ENCODE measurements around the gene CCDC124.

CCDC124 gene

GRCh38 chr19:17967257-17968051, 34.6 kb downstream of the CCDC124 start:
- no peaks in the 10 kb centered on the region for H3K9me3 ChIP-seq (ENCODE audit: insufficient read depth, low read depth, low read length)
- H4K20me1 ChIP-seq (ENCODE audit: insufficient read depth, low read length, poor library complexity, severe bottlenecking) = no peaks in the 10 kb centered on the region
- no peaks in the 10 kb centered on the region for H3K79me2 ChIP-seq (ENCODE audit: insufficient read depth, low read length)
- TF ChIP-seq, protein P1, sequence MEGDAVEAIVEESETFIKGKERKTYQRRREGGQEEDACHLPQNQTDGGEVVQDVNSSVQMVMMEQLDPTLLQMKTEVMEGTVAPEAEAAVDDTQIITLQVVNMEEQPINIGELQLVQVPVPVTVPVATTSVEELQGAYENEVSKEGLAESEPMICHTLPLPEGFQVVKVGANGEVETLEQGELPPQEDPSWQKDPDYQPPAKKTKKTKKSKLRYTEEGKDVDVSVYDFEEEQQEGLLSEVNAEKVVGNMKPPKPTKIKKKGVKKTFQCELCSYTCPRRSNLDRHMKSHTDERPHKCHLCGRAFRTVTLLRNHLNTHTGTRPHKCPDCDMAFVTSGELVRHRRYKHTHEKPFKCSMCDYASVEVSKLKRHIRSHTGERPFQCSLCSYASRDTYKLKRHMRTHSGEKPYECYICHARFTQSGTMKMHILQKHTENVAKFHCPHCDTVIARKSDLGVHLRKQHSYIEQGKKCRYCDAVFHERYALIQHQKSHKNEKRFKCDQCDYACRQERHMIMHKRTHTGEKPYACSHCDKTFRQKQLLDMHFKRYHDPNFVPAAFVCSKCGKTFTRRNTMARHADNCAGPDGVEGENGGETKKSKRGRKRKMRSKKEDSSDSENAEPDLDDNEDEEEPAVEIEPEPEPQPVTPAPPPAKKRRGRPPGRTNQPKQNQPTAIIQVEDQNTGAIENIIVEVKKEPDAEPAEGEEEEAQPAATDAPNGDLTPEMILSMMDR (conservative IDR thresholded peaks at IDR 0.05; ENCODE audit: low read length) = no peak
- no peak for TF ChIP-seq EZH2phosphoT487 (IDR thresholded peaks at IDR 0.05; ENCODE audit: borderline replicate concordance)
- no peak overlapping the region for H3K4me2 ChIP-seq (ENCODE audit: low read depth, low read length, poor library complexity, severe bottlenecking)
- no peaks in the 10 kb centered on the region for H3K27me3 ChIP-seq (ENCODE audit: insufficient read depth, low read length, poor library complexity, severe bottlenecking)
- no peak overlapping the region for H3K9ac ChIP-seq (ENCODE audit: low read depth, low read length, poor library complexity, severe bottlenecking)
- no peaks in the 10 kb centered on the region for H3F3A ChIP-seq (ENCODE audit: low read depth)
- no peak overlapping the region for H3K4me3 ChIP-seq (ENCODE audit: low read length, poor library complexity, severe bottlenecking)
- no peak overlapping the region for H2AFZ ChIP-seq (ENCODE audit: low read length)
- no peaks in the 10 kb centered on the region for H3K36me3 ChIP-seq (ENCODE audit: insufficient read depth, low read length)
- H3K4me1 ChIP-seq (ENCODE audit: insufficient read depth, low read length, poor library complexity, severe bottlenecking) = peaks cover 5% of the 10 kb centered on the region
- H3K9me2 ChIP-seq (replicated peaks; ENCODE audit: low read depth, low read length) = no peaks in the 10 kb centered on the region

- Histone ChIP-seq H4K20me1 (ENCODE audit: insufficient read depth, low read length, poor library complexity, severe bottlenecking) (no peaks in the 10 kb centered on the region), H3F3A (ENCODE audit: low read depth) (no peaks in the 10 kb centered on the region), H3K36me3 (ENCODE audit: insufficient read depth, low read length) (no peaks in the 10 kb centered on the region), H3K4me1 (ENCODE audit: insufficient read depth, low read length, poor library complexity, severe bottlenecking) (peaks cover 5% of the 10 kb centered on the region), H3K9ac (ENCODE audit: low read depth, low read length, poor library complexity, severe bottlenecking) (no peak overlapping the region), H3K27me3 (ENCODE audit: insufficient read depth, low read length, poor library complexity, severe bottlenecking) (no peaks in the 10 kb centered on the region), H2AFZ (ENCODE audit: low read length) (no peak overlapping the region), H3K4me2 (ENCODE audit: low read depth, low read length, poor library complexity, severe bottlenecking) (no peak overlapping the region), H3K9me2 (replicated peaks; ENCODE audit: low read depth, low read length) (no peaks in the 10 kb centered on the region), H3K4me3 (ENCODE audit: low read length, poor library complexity, severe bottlenecking) (no peak overlapping the region), H3K79me2 (ENCODE audit: insufficient read depth, low read length) (no peaks in the 10 kb centered on the region), H3K9me3 (ENCODE audit: insufficient read depth, low read depth, low read length) (no peaks in the 10 kb centered on the region)
- TF ChIP-seq, protein P1 (conservative IDR thresholded peaks at IDR 0.05; ENCODE audit: low read length) = no peak
- TF ChIP-seq EZH2phosphoT487 (IDR thresholded peaks at IDR 0.05; ENCODE audit: borderline replicate concordance) = no peak
Measured at GRCh38 chr19:17968362-17968761, 35.5 kb downstream of the CCDC124 start.

- Histone ChIP-seq H3K4me3 (ENCODE audit: low read length, poor library complexity, severe bottlenecking) (no peak overlapping the region), H3K9ac (ENCODE audit: low read depth, low read length, poor library complexity, severe bottlenecking) (no peak overlapping the region), H3K36me3 (ENCODE audit: insufficient read depth, low read length) (no peaks in the 10 kb centered on the region), H3F3A (ENCODE audit: low read depth) (no peaks in the 10 kb centered on the region), H3K27me3 (ENCODE audit: insufficient read depth, low read length, poor library complexity, severe bottlenecking) (no peaks in the 10 kb centered on the region), H3K9me3 (ENCODE audit: insufficient read depth, low read depth, low read length) (no peaks in the 10 kb centered on the region), H3K79me2 (ENCODE audit: insufficient read depth, low read length) (no peaks in the 10 kb centered on the region), H4K20me1 (ENCODE audit: insufficient read depth, low read length, poor library complexity, severe bottlenecking) (no peaks in the 10 kb centered on the region), H2AFZ (ENCODE audit: low read length) (no peak overlapping the region), H3K4me1 (ENCODE audit: insufficient read depth, low read length, poor library complexity, severe bottlenecking) (peaks cover 5% of the 10 kb centered on the region), H3K4me2 (ENCODE audit: low read depth, low read length, poor library complexity, severe bottlenecking) (no peak overlapping the region), H3K9me2 (replicated peaks; ENCODE audit: low read depth, low read length) (no peaks in the 10 kb centered on the region)
- no peak for TF ChIP-seq EZH2phosphoT487 (IDR thresholded peaks at IDR 0.05; ENCODE audit: borderline replicate concordance)
- TF ChIP-seq, protein P1 (conservative IDR thresholded peaks at IDR 0.05; ENCODE audit: low read length) = no peak
Measured at GRCh38 chr19:17969096-17969792, 36.4 kb downstream of the CCDC124 start.
